Vagina (tissue), 2 donors: ENCODE results near the gene BLM.
"Not testable (repeated sequence)": the region's sequence is repeated elsewhere in the genome, so short reads cannot be mapped to it uniquely, and the experiment has no call there.

Source experiments
- POLR2A ChIP-seq, 2 donors: fragments of 450-650 bp; IDR thresholded peaks; one replicate each; pipeline ENCODE4 v1.6.1; 2017; ENCODE audit warnings: antibody characterized with exemption in 2 of 2, mild to moderate bottlenecking in 2 of 2, moderate library complexity in 2 of 2
- TF ChIP-seq, protein P1 (sequence below), 3 experiments: fragments of 450-650 bp in 2 of 3; fragments of 200-600 bp in 1 of 3; sonication (generic) in 1 of 3; IDR thresholded peaks; one replicate each; pipeline ENCODE4 v1.5.1; 2017 to 2019; ENCODE audit warnings: antibody characterized with exemption in 3 of 3, mild to moderate bottlenecking in 2 of 3, moderate library complexity in 2 of 3

DNA sequence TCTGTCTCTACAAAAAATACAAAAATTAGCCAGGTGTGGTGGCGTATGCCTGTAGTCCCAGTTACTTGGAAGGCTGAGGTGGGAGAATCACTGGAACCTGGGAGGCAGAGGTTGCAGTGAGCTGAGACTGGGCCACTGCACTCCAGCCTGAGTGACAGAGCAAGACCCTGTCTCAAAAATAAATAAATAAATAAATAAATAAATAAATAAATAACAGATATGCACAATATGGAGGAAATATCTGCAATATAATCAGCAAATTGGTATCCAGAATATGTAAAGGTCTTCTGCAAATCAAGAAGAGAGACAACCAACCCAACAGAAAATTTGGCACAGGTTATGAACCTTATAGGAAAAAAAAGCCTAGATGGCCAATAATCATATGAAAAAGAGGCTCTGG lies 132.3 kb downstream of the BLM start:
- TF ChIP-seq, protein P1, sequence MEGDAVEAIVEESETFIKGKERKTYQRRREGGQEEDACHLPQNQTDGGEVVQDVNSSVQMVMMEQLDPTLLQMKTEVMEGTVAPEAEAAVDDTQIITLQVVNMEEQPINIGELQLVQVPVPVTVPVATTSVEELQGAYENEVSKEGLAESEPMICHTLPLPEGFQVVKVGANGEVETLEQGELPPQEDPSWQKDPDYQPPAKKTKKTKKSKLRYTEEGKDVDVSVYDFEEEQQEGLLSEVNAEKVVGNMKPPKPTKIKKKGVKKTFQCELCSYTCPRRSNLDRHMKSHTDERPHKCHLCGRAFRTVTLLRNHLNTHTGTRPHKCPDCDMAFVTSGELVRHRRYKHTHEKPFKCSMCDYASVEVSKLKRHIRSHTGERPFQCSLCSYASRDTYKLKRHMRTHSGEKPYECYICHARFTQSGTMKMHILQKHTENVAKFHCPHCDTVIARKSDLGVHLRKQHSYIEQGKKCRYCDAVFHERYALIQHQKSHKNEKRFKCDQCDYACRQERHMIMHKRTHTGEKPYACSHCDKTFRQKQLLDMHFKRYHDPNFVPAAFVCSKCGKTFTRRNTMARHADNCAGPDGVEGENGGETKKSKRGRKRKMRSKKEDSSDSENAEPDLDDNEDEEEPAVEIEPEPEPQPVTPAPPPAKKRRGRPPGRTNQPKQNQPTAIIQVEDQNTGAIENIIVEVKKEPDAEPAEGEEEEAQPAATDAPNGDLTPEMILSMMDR (IDR thresholded peaks at IDR 0.05): not testable (repeated sequence)
- TF ChIP-seq POLR2A (IDR thresholded peaks at IDR 0.05): not testable (repeated sequence)
